ENCODE results near the gene TMTC1. TPM values are rescaled to one million over a fixed set of nuclear protein-coding genes. Genes with fewer than 3 reads are reported as not detected.

TMTC1 gene
- total and polyA plus RNA-seq, 9 of the 15 experiments (the other 6 are each of a cell fraction or from before 2014, with no cell fraction given) = under 0.01 to 0.18 (median 0.06) TPM; not detected in 2

- Histone ChIP-seq H3K27ac (ENCODE audit: extremely low read depth, low read depth, low read length) (no peak overlapping the region), H3K4me3 (no peak overlapping the region), H3K79me2 (ENCODE audit: control insufficient read depth, insufficient read depth, low read length) (no peaks in the 10 kb centered on the region), H2AFZ (ENCODE audit: low read depth, low read length) (no peak overlapping the region), H3K9me3 (replicated peaks; ENCODE audit: control insufficient read depth, insufficient read depth, low read depth, low read length) (no peaks in the 10 kb centered on the region), H3K4me1 (replicated peaks in 1 of 2; ENCODE audit: control insufficient read depth in 2 of 2, insufficient read depth in 2 of 2, low read length in 2 of 2) (no peaks in the 10 kb centered on the region), H3K4me2 (ENCODE audit: insufficient read depth, low read length) (no peak overlapping the region), H3K27me3 (ENCODE audit: control insufficient read depth in 2 of 2, insufficient read depth in 2 of 2, low read length in 2 of 2) (peaks cover 4 to 13% of the 10 kb centered on the region in 2 experiments; a peak in 2 of 5 replicates), H3K9me1 (ENCODE audit: control insufficient read depth, insufficient read depth, low read length) (no peaks in the 10 kb centered on the region), H3K9ac (ENCODE audit: insufficient read depth in 1 of 2, low read depth in 2 of 2, low read length in 2 of 2) (no peak overlapping the region), H4K20me1 (replicated peaks; ENCODE audit: control insufficient read depth, insufficient read depth, low read length) (no peaks in the 10 kb centered on the region), H3K36me3 (ENCODE audit: control insufficient read depth, insufficient read depth, low read length) (no peaks in the 10 kb centered on the region)
- WGBS (ENCODE audit: insufficient coverage, low coverage, missing lambda C conversion rate) = 0% methylated on average over 6 of the region's 6 CpGs
- TF ChIP-seq MYNN (IDR thresholded peaks at IDR 0.05) (no peak), MYNN (CRISPR knock-in tag; IDR thresholded peaks at IDR 0.05) (no peak), ZNF347 (CRISPR knock-in tag; IDR thresholded peaks at IDR 0.05; ENCODE audit: low read depth) (no peak), MLLT1 (IDR thresholded peaks at IDR 0.05) (no peak), ARID1B (IDR thresholded peaks at IDR 0.05) (no peak), ATF6 (CRISPR knock-in tag; IDR thresholded peaks at IDR 0.05) (no peak), MEIS2 (IDR thresholded peaks at IDR 0.05; ENCODE audit: partially characterized antibody) (peak; percentile 12), CBX3 (IDR thresholded peaks at IDR 0.05; ENCODE audit: borderline replicate concordance in 1 of 2, low read length in 2 of 2) (no peak)
- ChIA-PET POLR2A (no interaction called here), CTCF (ENCODE audit: low intra/inter-chr PET ratio) (no interaction called here)
- FAIRE-seq (no peak), ATAC-seq (no peak), DNase-seq (ENCODE audit: extremely low read depth in 1 of 4, low spot score in 3 of 4) (no peak)
- BruUV-seq (replicated peaks) = no TSS peak
- intact Hi-C loops (cut with micrococcal nuclease) = no loop called here
- in situ Hi-C loops (cut with MboI) = no loop called here
Observed at GRCh38 chr12:29492891-29493290, 290.9 kb downstream of the TMTC1 start.

All from K562 (cell line).